HEK293 (cell line): Measurements from ENCODE around the gene PDCD7.

Source experiments
- CTCF ChIA-PET: fragments of 350-600 bp; formaldehyde crosslinking; extraction: SDS; loops from one replicate; lab custom pipeline; 2021; ENCODE audit warnings: antibody characterized with exemption; lab: Yijun Ruan, JAX
- POLR2A ChIA-PET: fragments of 300-600 bp; formaldehyde crosslinking; extraction: SDS; loops from one replicate; lab custom pipeline; 2020; ENCODE audit warnings: antibody characterized with exemption, inconsistent platforms; lab: Yijun Ruan, JAX
- H3K27ac ChIP-seq: fragments of 200-500 bp; sonication (Bioruptor generic); 2 replicates; pipeline ENCODE4 v1.5.1; 2014; ENCODE audit warnings: low read depth, low read length, control low read depth, inconsistent platforms; ENCODE audit errors: extremely low read depth
- H3K36me3 ChIP-seq, 2 experiments: fragments of 200-500 bp in 1 of 2; sonication (Bioruptor generic) in 1 of 2; 1 replicate in 1 of 2; 2 replicates in 1 of 2; pipeline ENCODE4 v1.5.1; 2014 to 2017; ENCODE audit warnings: inconsistent platforms in 2 of 2, low read length in 2 of 2; ENCODE audit not compliant: control insufficient read depth in 2 of 2, insufficient read depth in 1 of 2
- H3K4me1 ChIP-seq: fragments of 200-500 bp; sonication (Bioruptor generic); 2 replicates; pipeline ENCODE4 v1.5.1; 2014; ENCODE audit warnings: mild to moderate bottlenecking, low read length, inconsistent platforms; ENCODE audit not compliant: control insufficient read depth, insufficient read depth
- H3K4me3 ChIP-seq: 2 replicates; pipeline ENCODE4 v1.5.1; 2011; ENCODE audit warnings: low read depth, mild to moderate bottlenecking, control low read depth, low read length, moderate library complexity
- H3K9me3 ChIP-seq: fragments of 200-500 bp; sonication (Bioruptor generic); 2 replicates; pipeline ENCODE4 v1.5.1; 2014; ENCODE audit warnings: low read depth, low read length, inconsistent platforms; ENCODE audit not compliant: control insufficient read depth, insufficient read depth
- BCL6B ChIP-seq: fragments of 450-650 bp; formaldehyde crosslinking; IDR thresholded peaks from 2 replicates; pipeline ENCODE4 v1.5.1; 2017; ENCODE audit warnings: missing biosample characterization, missing genetic modification characterization
- EGR2 ChIP-seq: fragments of 450-650 bp; formaldehyde crosslinking; IDR thresholded peaks from 2 replicates; pipeline ENCODE4 v1.5.1; 2016; ENCODE audit warnings: low read depth, missing biosample characterization, missing genetic modification characterization
- GLIS1 ChIP-seq: fragments of 450-650 bp; formaldehyde crosslinking; IDR thresholded peaks from 2 replicates; pipeline ENCODE4 v1.5.1; 2016; ENCODE audit warnings: missing biosample characterization, missing genetic modification characterization
- HIC1 ChIP-seq: fragments of 450-650 bp; formaldehyde crosslinking; IDR thresholded peaks from 2 replicates; pipeline ENCODE4 v1.5.1; 2016; ENCODE audit warnings: missing biosample characterization, missing genetic modification characterization
- IKZF3 ChIP-seq: fragments of 450-650 bp; IDR thresholded peaks from 2 replicates; pipeline ENCODE4 v1.5.0; 2018; ENCODE audit warnings: missing biosample characterization, mild to moderate bottlenecking, missing genetic modification characterization, moderate library complexity
- MYNN ChIP-seq: fragments of 450-650 bp; formaldehyde crosslinking; IDR thresholded peaks from 2 replicates; pipeline ENCODE4 v1.5.1; 2016; ENCODE audit warnings: missing biosample characterization, missing genetic modification characterization, borderline replicate concordance
- PRDM2 ChIP-seq: fragments of 450-650 bp; formaldehyde crosslinking; IDR thresholded peaks from 2 replicates; pipeline ENCODE4 v1.5.1; 2016; ENCODE audit warnings: missing biosample characterization, missing genetic modification characterization, borderline replicate concordance
- ZNF140 ChIP-seq: fragments of 450-650 bp; formaldehyde crosslinking; IDR thresholded peaks from 2 replicates; pipeline ENCODE4 v1.5.1; 2016; ENCODE audit warnings: missing biosample characterization, missing genetic modification characterization
- ZNF266 ChIP-seq: fragments of 450-650 bp; formaldehyde crosslinking; IDR thresholded peaks from 2 replicates; pipeline ENCODE4 v1.5.1; 2016; ENCODE audit warnings: missing biosample characterization, missing genetic modification characterization, low read depth
- ZNF324 ChIP-seq: fragments of 450-650 bp; formaldehyde crosslinking; IDR thresholded peaks from 2 replicates; pipeline ENCODE4 v1.5.1; 2016; ENCODE audit warnings: missing biosample characterization, missing genetic modification characterization
- ZNF37A ChIP-seq: fragments of 450-650 bp; IDR thresholded peaks from 2 replicates; pipeline ENCODE4 v1.5.1; 2018; ENCODE audit warnings: missing biosample characterization, missing genetic modification characterization
- ZNF426 ChIP-seq: fragments of 450-650 bp; formaldehyde crosslinking; IDR thresholded peaks from 2 replicates; pipeline ENCODE4 v1.5.1; 2017; ENCODE audit warnings: missing biosample characterization, missing genetic modification characterization, mild to moderate bottlenecking, inconsistent platforms, moderate library complexity
- ZNF48 ChIP-seq: fragments of 450-650 bp; formaldehyde crosslinking; IDR thresholded peaks from 2 replicates; pipeline ENCODE4 v1.5.1; 2016; ENCODE audit warnings: missing biosample characterization, missing genetic modification characterization
- ZNF664 ChIP-seq: fragments of 450-650 bp; formaldehyde crosslinking; IDR thresholded peaks from 2 replicates; pipeline ENCODE4 v1.5.1; 2016; ENCODE audit warnings: missing biosample characterization, missing genetic modification characterization
- ZNF670 ChIP-seq: fragments of 450-650 bp; formaldehyde crosslinking; IDR thresholded peaks from 2 replicates; pipeline ENCODE4 v1.5.1; 2016; ENCODE audit warnings: missing biosample characterization, missing genetic modification characterization, low read depth
- ZNF692 ChIP-seq: fragments of 450-650 bp; formaldehyde crosslinking; IDR thresholded peaks from 2 replicates; pipeline ENCODE4 v1.5.1; 2016; ENCODE audit warnings: missing biosample characterization, missing genetic modification characterization
- ZNF76 ChIP-seq: fragments of 450-650 bp; formaldehyde crosslinking; IDR thresholded peaks from 2 replicates; pipeline ENCODE4; 2016; ENCODE audit warnings: low read depth, missing biosample characterization, missing genetic modification characterization, borderline replicate concordance
- TF ChIP-seq, protein P1 (sequence below): fragments of 450-650 bp; formaldehyde crosslinking; IDR thresholded peaks from 2 replicates; pipeline ENCODE4 v1.5.1; 2017; ENCODE audit warnings: missing biosample characterization, missing genetic modification characterization

PDCD7 gene

DNA sequence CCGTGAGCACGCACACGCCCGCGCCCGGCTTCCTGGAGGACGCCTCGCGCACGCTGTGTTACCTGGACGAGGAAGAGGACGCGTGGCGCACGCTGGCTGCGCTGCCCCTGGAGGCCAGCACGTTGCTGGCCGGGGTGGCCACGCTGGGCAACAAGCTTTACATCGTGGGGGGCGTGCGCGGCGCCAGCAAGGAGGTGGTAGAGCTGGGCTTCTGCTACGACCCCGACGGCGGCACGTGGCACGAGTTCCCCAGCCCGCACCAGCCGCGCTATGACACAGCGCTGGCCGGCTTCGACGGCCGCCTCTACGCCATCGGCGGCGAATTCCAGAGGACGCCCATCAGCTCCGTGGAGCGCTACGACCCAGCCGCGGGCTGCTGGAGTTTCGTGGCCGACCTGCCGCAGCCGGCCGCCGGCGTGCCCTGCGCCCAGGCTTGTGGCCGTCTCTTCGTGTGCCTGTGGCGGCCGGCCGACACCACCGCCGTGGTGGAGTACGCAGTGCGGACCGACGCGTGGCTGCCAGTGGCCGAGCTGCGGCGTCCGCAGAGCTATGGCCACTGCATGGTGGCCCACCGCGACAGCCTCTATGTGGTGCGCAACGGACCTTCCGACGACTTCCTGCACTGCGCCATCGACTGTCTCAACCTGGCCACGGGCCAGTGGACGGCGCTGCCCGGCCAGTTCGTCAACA lies 56.2 kb downstream of the PDCD7 start (continued):
- no peak for TF ChIP-seq ZNF140 (tag by site-specific recombination)
- TF ChIP-seq, protein P1, sequence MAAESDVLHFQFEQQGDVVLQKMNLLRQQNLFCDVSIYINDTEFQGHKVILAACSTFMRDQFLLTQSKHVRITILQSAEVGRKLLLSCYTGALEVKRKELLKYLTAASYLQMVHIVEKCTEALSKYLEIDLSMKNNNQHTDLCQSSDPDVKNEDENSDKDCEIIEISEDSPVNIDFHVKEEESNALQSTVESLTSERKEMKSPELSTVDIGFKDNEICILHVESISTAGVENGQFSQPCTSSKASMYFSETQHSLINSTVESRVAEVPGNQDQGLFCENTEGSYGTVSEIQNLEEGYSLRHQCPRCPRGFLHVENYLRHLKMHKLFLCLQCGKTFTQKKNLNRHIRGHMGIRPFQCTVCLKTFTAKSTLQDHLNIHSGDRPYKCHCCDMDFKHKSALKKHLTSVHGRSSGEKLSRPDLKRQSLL (tag by site-specific recombination), result no peak
- TF ChIP-seq PRDM2 (tag by site-specific recombination), result no peak
- TF ChIP-seq MYNN (tag by site-specific recombination), result no peak
- TF ChIP-seq ZNF324 (tag by site-specific recombination), result no peak
- no peak for TF ChIP-seq ZNF37A
- TF ChIP-seq ZNF76, result no peak

DNA sequence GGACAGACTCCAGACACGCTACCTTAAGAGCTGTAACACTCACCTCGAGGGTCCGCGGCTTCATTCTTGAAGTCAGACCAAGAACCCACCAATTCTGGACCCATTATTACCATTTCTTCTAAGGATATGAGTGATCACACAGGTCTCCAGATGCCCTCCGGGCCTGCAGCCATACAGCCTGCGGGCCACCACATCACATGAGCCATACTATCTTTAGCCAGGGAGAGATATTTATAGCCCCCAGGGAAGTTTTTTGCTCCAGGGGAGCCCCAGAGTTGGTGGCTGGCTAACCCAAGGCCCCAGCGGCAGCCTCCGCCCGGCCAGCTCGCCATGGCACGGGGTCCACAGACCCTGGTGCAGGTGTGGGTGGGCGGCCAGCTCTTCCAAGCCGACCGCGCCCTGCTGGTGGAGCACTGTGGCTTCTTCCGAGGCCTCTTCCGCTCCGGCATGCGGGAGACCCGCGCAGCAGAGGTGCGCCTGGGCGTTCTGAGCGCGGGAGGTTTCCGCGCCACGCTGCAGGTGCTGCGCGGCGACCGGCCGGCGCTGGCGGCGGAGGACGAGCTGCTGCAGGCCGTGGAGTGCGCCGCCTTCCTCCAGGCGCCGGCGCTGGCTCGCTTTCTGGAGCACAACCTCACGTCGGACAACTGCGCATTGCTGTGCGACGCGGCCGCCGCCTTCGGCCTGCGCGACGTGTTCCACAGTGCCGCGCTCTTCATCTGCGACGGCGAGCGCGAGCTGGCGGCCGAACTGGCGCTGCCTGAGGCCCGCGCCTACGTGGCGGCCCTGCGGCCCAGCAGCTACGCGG lies 56.9 kb downstream of the PDCD7 start, which contains the start of gene KBTBD13:
KBTBD13 (plus strand) TSS at position 261 of the 805 bp plus-strand sequence; CDS start at position 331, 70 bp downstream.
- no peaks in the 10 kb centered on the region for H3K4me1 ChIP-seq

More for the DNA sequence above, 56.9 kb downstream of the PDCD7 start, which contains the start of gene KBTBD13:
- H3K4me3 ChIP-seq, result no peak within 1 kb of the TSS
- no peaks in the 10 kb centered on the region for H3K36me3 ChIP-seq
- TF ChIP-seq ZNF670, result no peak
- TF ChIP-seq GLIS1 (tag by site-specific recombination), result no peak
- TF ChIP-seq IKZF3 (tag by site-specific recombination), result no peak
- no peak for TF ChIP-seq ZNF664 (tag by site-specific recombination)
- no peak for TF ChIP-seq EGR2 (tag by site-specific recombination)
- TF ChIP-seq ZNF266, result no peak
- no peak for TF ChIP-seq ZNF426 (tag by site-specific recombination)
- TF ChIP-seq ZNF48 (tag by site-specific recombination), result no peak
- no peak for TF ChIP-seq ZNF692 (tag by site-specific recombination)
- TF ChIP-seq HIC1 (tag by site-specific recombination), result no peak
- no peak for TF ChIP-seq BCL6B
- H3K27ac ChIP-seq, result no peak within 1 kb of the TSS
- ChIA-PET CTCF (interaction anchor here (0.8 to 1.4 kb wide), 2 partner anchors 22 to 24 kb away, joined by 3 to 5 read pairs; no protein-coding TSS in a partner anchor), POLR2A (no interaction called here)
- H3K9me3 ChIP-seq, result no peaks in the 10 kb centered on the region
